AG04449 (cell line): Measurements from ENCODE around the gene OLFML3.

Experiments used
- CTCF ChIA-PET: fragments of 350-600 bp; formaldehyde crosslinking; extraction: SDS; loops from one replicate; lab custom pipeline; 2021; ENCODE audit warnings: antibody characterized with exemption; lab: Yijun Ruan, JAX
- POLR2A ChIA-PET: fragments of 400-600, 350-600 bp; formaldehyde crosslinking; extraction: SDS; loops from one replicate; lab custom pipeline; 2020; ENCODE audit warnings: antibody characterized with exemption, inconsistent platforms; lab: Yijun Ruan, JAX
- DNase-seq: peaks from one replicate; pipeline ENCODE4 v3.0.0-alpha.2; 2010; ENCODE audit warnings: low read depth, low spot score
- H3K4me3 ChIP-seq: 2 replicates; pipeline ENCODE4 v1.5.1; 2011; ENCODE audit warnings: low read depth, mild to moderate bottlenecking, control low read depth, low read length
- CTCF ChIP-seq: IDR thresholded peaks from one replicate; pipeline ENCODE4 v1.5.1; 2011; ENCODE audit warnings: mild to moderate bottlenecking, moderate library complexity, low read length, control low read depth, inconsistent platforms; ENCODE audit not compliant: insufficient read depth; ENCODE audit errors: missing control alignments

Gene OLFML3

DNA sequence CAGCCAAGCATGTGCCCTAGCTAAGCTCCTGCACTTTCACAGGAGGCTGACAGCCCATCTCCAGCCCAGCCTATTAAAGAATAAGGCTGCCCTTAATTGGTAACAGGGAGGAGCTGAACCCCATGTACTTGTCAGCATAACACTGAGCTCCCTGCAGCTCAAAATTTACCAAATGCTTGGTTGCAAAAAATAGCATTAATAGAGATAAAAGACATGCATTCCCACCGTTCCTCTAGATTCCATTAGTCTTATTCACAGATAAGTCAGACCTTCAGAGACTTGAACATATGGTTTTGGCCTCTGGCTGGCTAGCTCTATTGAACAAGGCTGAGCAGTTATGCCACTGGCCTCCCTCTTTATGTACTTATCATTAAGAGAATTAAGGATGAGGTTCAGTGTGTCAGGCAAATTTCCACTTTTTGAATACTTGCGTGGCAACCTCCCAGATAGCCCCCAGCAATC, 29.2 kb downstream of the OLFML3 start:
- CTCF ChIA-PET = interaction anchor here (2.0 to 2.1 kb wide), 2 partner anchors 26 to 338 kb away, joined by 6 to 8 read pairs; no protein-coding TSS in a partner anchor
- no peak overlapping the region for H3K4me3 ChIP-seq
- POLR2A ChIA-PET = no interaction called here
- DNase-seq = no peak
- no peak for TF ChIP-seq CTCF

DNA sequence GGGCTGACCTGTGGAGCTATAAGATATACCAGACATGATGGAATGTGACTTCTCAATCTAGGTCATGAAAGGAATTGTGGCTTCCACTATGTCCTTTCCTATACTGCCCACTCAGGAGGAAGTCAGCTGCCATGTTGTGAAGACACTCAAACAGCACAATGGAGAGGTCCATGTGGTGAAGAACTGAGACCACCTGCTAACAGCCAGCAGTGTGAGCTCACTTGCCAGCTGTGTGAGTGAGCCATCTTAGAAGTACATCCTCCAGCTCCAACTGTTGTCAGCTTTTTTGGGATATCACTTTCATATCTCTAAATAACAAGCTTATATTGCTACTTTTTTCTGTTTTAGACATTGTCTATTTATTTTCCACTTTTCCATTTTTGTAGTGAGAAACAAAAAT, 29.7 kb downstream of the OLFML3 start:
- ChIA-PET POLR2A (no interaction called here), CTCF (interaction anchor here (2.0 to 2.1 kb wide), 2 partner anchors 25 to 337 kb away, joined by 6 to 8 read pairs; no protein-coding TSS in a partner anchor)
- no peak for TF ChIP-seq CTCF
- no peak for DNase-seq
- H3K4me3 ChIP-seq = no peak overlapping the region

DNA sequence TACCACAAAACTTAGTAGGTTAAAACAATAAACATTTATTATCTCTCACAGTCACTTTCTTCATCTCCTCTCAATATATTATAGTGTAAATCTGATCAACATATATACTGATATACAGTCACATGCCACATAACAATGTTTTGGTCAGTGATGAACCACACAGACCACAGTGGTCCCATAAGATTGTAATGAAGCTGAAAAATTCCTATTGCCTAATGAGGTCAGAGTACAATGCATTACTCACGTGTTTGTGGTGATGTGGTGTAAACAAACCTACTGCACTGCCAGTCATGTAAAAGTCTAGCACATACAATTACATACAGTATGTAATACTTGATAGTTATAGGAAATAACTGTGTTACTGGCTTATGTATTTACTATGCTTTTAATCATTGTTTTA, 30.1 kb downstream of the OLFML3 start:
- POLR2A ChIA-PET = no interaction called here
- CTCF ChIA-PET = interaction anchor here (0.6 to 2.1 kb wide), 5 partner anchors 8 to 337 kb away, joined by 3 to 8 read pairs (median 4); no protein-coding TSS in a partner anchor
- H3K4me3 ChIP-seq = no peak overlapping the region
- DNase-seq = no peak
- no peak for TF ChIP-seq CTCF

DNA sequence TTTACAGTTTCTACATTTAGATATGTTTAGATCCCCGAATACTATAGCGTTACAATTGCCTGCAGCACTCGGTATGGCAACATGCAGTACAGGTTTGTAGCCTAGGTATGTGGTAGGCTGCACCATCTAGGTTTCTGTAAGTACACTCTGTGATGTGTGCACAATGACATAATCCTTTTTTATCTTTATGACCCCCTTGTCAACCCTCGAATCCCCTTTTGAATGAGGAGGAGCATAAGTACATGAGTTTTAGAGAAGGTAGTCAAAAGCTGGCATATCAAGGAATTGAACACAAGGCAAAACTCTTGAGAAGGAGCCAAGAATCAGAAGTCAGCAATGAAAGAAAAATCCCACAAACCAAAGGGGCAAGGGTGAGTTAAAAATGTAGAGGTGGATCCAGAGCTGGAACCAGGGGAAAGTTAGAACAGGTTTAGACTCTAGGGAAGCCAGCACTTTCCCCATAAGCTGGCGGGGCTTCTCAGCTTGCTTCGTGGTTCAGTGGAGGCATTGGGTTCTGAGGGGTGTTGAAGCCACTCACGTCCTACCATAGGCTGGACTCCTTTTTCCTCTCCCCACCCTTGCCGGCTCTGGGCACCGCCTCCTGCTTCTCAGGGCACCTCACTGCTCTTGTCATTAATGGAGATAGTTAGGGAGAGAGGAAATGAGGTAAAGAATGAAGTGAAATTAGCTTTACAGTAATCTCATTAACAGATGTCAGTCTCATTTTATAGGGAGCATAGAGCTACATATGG, 31.3 kb downstream of the OLFML3 start:
- CTCF ChIA-PET = interaction anchor here (1.5 to 2.0 kb wide), 2 partner anchors 24 to 61 kb away, joined by 4 to 6 read pairs; no protein-coding TSS in a partner anchor
- DNase-seq = no peak
- POLR2A ChIA-PET = no interaction called here
- H3K4me3 ChIP-seq = no peak overlapping the region
- TF ChIP-seq CTCF = no peak

GRCh38 chr1:114011796-114012195, 32.5 kb downstream of the OLFML3 start:
- DNase-seq = no peak
- ChIA-PET CTCF (interaction anchor here (1.5 kb wide), 1 partner anchor 62 kb away, joined by 4 read pairs; no protein-coding TSS in a partner anchor), POLR2A (no interaction called here)

More at GRCh38 chr1:114011796-114012195, 32.5 kb downstream of the OLFML3 start:
- no peak overlapping the region for H3K4me3 ChIP-seq
- TF ChIP-seq CTCF = no peak
